Measurements from ENCODE around the gene KCNC2.
"Not testable (repeated sequence)": the region's sequence is repeated elsewhere in the genome, so short reads cannot be mapped to it uniquely, and the experiment has no call there.

Gene KCNC2

DNA sequence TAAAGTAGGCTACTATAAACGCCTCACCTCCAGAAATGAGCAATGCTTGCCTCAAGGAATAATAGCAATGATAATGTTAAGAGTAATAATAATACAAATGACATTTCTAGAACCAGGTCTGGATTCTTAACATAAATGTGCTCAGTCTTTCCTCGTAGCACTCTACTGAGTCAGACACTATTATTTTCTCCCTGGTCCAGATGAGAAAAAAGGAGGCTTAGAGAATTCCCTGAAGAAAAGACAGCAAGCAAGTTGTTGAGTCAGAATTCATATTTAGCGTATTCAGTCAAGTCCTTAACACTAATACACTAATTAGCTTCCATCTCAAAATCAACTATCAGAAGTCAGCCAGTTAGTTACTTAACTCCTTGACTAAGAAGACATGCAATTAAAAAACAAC, 13.2 kb downstream of the KCNC2 start:
- no peaks in the 10 kb centered on the region for H3K27me3 ChIP-seq (ENCODE audit: control insufficient read depth, insufficient read depth, low read length)
- H3K27ac ChIP-seq (ENCODE audit: low read depth, low read length), result no peak overlapping the region
- H3K4me3 ChIP-seq (ENCODE audit: low read length), result no peak overlapping the region
- H3K36me3 ChIP-seq (ENCODE audit: control insufficient read depth, insufficient read depth, low read length), result no peaks in the 10 kb centered on the region
- no peak overlapping the region for H3K9ac ChIP-seq (ENCODE audit: low read length)
- H3K4me1 ChIP-seq (ENCODE audit: control insufficient read depth, insufficient read depth, low read length), result no peaks in the 10 kb centered on the region

DNA sequence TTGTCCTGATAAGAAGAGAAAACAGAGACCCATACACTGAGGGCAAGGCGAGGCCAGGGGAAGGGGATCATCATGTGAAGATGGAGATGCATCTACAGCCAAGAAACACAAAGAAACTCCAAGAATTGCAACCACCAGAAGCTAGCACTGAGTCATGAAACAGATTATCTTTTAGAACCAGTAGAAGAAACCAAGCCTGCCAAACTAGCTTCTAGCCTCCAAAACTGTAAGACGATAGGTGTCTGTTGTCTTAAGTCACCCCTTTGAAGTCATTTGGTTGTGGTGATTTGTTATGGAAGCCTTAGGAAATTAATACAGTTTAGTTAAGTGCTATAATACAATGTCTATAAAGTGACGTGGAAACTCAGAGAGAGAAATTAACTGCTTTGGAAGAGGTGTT, 15.4 kb downstream of the KCNC2 start:
- H3K9ac ChIP-seq (ENCODE audit: low read length), result no peak overlapping the region
- no peaks in the 10 kb centered on the region for H3K36me3 ChIP-seq (ENCODE audit: control insufficient read depth, insufficient read depth, low read length)
- no peak overlapping the region for H3K27ac ChIP-seq (ENCODE audit: low read depth, low read length)
- H3K4me3 ChIP-seq (ENCODE audit: low read length), result no peak overlapping the region
- H3K27me3 ChIP-seq (ENCODE audit: control insufficient read depth, insufficient read depth, low read length), result no peaks in the 10 kb centered on the region
- no peaks in the 10 kb centered on the region for H3K4me1 ChIP-seq (ENCODE audit: control insufficient read depth, insufficient read depth, low read length)

- Histone ChIP-seq H3K4me3 (ENCODE audit: low read length) (no peak overlapping the region), H3K27me3 (ENCODE audit: control insufficient read depth, insufficient read depth, low read length) (no peaks in the 10 kb centered on the region), H3K27ac (ENCODE audit: low read depth, low read length) (no peak overlapping the region), H3K9ac (ENCODE audit: low read length) (no peak overlapping the region), H3K36me3 (ENCODE audit: control insufficient read depth, insufficient read depth, low read length) (no peaks in the 10 kb centered on the region), H3K4me1 (ENCODE audit: control insufficient read depth, insufficient read depth, low read length) (no peaks in the 10 kb centered on the region)
Measured at GRCh38 chr12:75192196-75192595, 17.4 kb downstream of the KCNC2 start.

DNA sequence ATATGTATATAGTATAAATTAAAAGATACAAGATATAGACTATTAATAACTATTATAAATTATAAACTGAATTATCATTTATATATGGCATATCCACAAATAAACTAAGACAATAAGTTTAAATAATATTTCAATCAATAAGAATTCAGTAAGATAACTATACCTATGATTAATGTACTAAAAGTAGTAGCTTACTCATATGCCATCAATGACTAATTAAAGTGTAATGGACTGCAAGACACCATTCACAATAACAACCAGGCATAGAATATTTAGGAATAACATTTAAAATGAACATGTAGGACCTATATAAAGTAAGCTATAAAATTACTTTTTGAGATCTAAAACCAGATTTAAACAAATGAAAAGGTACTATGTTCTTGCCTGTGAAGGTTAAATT, 18.8 kb downstream of the KCNC2 start:
- H3K27ac ChIP-seq (ENCODE audit: low read depth, low read length), result no peak overlapping the region
- no peaks in the 10 kb centered on the region for H3K4me1 ChIP-seq (ENCODE audit: control insufficient read depth, insufficient read depth, low read length)
- H3K9ac ChIP-seq (ENCODE audit: low read length), result no peak overlapping the region
- no peaks in the 10 kb centered on the region for H3K27me3 ChIP-seq (ENCODE audit: control insufficient read depth, insufficient read depth, low read length)
- no peak overlapping the region for H3K4me3 ChIP-seq (ENCODE audit: low read length)
- no peaks in the 10 kb centered on the region for H3K36me3 ChIP-seq (ENCODE audit: control insufficient read depth, insufficient read depth, low read length)

DNA sequence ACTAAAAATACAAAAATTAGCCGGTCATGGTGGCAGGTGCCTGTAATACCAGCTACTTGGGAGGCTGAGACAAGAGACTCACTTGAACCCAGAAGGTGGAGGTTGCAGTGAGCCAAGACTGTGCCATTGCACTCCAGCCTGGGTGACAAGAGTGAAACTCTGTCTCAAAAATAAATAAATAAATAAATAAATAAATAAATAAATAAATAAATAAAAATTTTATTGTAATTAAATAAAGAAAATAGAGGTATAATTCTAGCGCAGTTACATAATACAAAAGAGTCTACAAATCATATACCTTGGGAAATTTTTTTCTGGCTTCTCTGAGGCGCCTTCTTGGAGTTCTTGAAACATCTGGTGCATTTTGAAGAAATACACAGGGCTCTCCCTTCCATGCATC, 23.8 kb downstream of the KCNC2 start:
- H3K27me3 ChIP-seq (ENCODE audit: control insufficient read depth, insufficient read depth, low read length); H3K4me3 ChIP-seq (ENCODE audit: low read length); H3K36me3 ChIP-seq (ENCODE audit: control insufficient read depth, insufficient read depth, low read length); H3K9ac ChIP-seq (ENCODE audit: low read length); H3K27ac ChIP-seq (ENCODE audit: low read depth, low read length); H3K4me1 ChIP-seq (ENCODE audit: control insufficient read depth, insufficient read depth, low read length): not testable (repeated sequence)

GRCh38 chr12:75184516-75184915, 25.1 kb downstream of the KCNC2 start:
- Histone ChIP-seq H3K9ac (ENCODE audit: low read length) (no peak overlapping the region), H3K36me3 (ENCODE audit: control insufficient read depth, insufficient read depth, low read length) (no peaks in the 10 kb centered on the region), H3K27me3 (ENCODE audit: control insufficient read depth, insufficient read depth, low read length) (no peaks in the 10 kb centered on the region), H3K27ac (ENCODE audit: low read depth, low read length) (no peak overlapping the region), H3K4me1 (ENCODE audit: control insufficient read depth, insufficient read depth, low read length) (no peaks in the 10 kb centered on the region), H3K4me3 (ENCODE audit: low read length) (no peak overlapping the region)

GRCh38 chr12:75183967-75184366, 25.7 kb downstream of the KCNC2 start:
- Histone ChIP-seq H3K27ac (ENCODE audit: low read depth, low read length) (no peak overlapping the region), H3K9ac (ENCODE audit: low read length) (no peak overlapping the region), H3K27me3 (ENCODE audit: control insufficient read depth, insufficient read depth, low read length) (no peaks in the 10 kb centered on the region), H3K4me1 (ENCODE audit: control insufficient read depth, insufficient read depth, low read length) (no peaks in the 10 kb centered on the region), H3K36me3 (ENCODE audit: control insufficient read depth, insufficient read depth, low read length) (no peaks in the 10 kb centered on the region), H3K4me3 (ENCODE audit: low read length) (no peak overlapping the region)

DNA sequence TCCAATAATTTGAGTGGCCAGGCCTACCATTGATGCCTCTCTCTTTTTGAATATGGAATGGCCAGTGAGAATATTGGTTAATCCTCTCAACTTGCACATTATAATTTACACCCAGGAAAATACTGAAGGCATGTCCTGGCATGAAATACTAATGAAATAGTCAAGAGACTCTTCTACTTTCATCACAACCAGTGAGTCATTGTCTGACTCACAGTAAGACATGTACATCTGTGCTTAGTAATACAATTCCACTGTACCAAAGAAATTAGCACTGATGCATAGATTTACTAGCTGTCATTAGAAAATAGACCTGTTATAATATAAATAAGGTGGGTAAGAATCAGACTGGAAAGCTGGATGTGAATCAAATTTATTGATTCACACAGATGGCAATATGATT, 31.6 kb downstream of the KCNC2 start:
- H3K4me1 ChIP-seq (ENCODE audit: control insufficient read depth, insufficient read depth, low read length), result no peaks in the 10 kb centered on the region
- H3K9ac ChIP-seq (ENCODE audit: low read length), result no peak overlapping the region
- no peaks in the 10 kb centered on the region for H3K36me3 ChIP-seq (ENCODE audit: control insufficient read depth, insufficient read depth, low read length)
- H3K4me3 ChIP-seq (ENCODE audit: low read length), result no peak overlapping the region
- H3K27me3 ChIP-seq (ENCODE audit: control insufficient read depth, insufficient read depth, low read length), result no peaks in the 10 kb centered on the region
- H3K27ac ChIP-seq (ENCODE audit: low read depth, low read length), result no peak overlapping the region

- Histone ChIP-seq H3K4me3 (ENCODE audit: low read length) (no peak overlapping the region), H3K4me1 (ENCODE audit: control insufficient read depth, insufficient read depth, low read length) (no peaks in the 10 kb centered on the region), H3K27me3 (ENCODE audit: control insufficient read depth, insufficient read depth, low read length) (no peaks in the 10 kb centered on the region), H3K27ac (ENCODE audit: low read depth, low read length) (no peak overlapping the region), H3K9ac (ENCODE audit: low read length) (no peak overlapping the region), H3K36me3 (ENCODE audit: control insufficient read depth, insufficient read depth, low read length) (no peaks in the 10 kb centered on the region)
Measured at GRCh38 chr12:75172611-75173010, 37.0 kb downstream of the KCNC2 start.

DNA sequence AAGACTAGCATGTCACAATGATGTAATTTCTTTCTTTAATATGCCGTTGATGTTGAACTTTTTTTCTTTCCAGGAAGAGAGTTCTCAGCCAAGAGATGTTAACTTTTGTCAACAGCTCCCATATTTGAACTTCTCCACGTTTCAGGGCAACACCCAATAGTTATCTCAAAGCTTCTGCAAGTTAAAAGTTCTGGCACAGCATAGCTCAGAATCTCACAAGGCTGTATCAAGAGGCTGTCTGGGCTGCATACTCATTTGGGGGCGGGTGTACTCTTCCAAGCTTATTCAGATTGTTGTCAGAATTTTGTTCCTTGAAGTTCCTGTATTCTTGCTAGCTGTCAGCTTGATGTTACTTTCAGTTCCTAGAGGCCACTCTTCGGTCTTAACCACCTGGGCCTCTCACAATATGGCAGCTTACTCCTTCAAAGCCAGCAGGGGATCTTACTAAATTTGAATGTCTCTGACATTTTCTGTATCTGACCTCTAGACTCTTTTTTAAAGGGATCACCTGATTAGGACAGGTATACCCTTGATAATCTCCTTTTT, 38.9 kb downstream of the KCNC2 start:
- no peak overlapping the region for H3K27ac ChIP-seq (ENCODE audit: low read depth, low read length)
- H3K36me3 ChIP-seq (ENCODE audit: control insufficient read depth, insufficient read depth, low read length), result no peaks in the 10 kb centered on the region
- H3K9ac ChIP-seq (ENCODE audit: low read length), result no peak overlapping the region
- no peak overlapping the region for H3K4me3 ChIP-seq (ENCODE audit: low read length)
- H3K27me3 ChIP-seq (ENCODE audit: control insufficient read depth, insufficient read depth, low read length), result no peaks in the 10 kb centered on the region
- H3K4me1 ChIP-seq (ENCODE audit: control insufficient read depth, insufficient read depth, low read length), result no peaks in the 10 kb centered on the region

GRCh38 chr12:75162845-75163244, 46.8 kb downstream of the KCNC2 start:
- no peak overlapping the region for H3K4me3 ChIP-seq (ENCODE audit: low read length)
- H3K4me1 ChIP-seq (ENCODE audit: control insufficient read depth, insufficient read depth, low read length), result no peaks in the 10 kb centered on the region
- H3K27ac ChIP-seq (ENCODE audit: low read depth, low read length), result no peak overlapping the region
- no peaks in the 10 kb centered on the region for H3K27me3 ChIP-seq (ENCODE audit: control insufficient read depth, insufficient read depth, low read length)
- no peaks in the 10 kb centered on the region for H3K36me3 ChIP-seq (ENCODE audit: control insufficient read depth, insufficient read depth, low read length)
- H3K9ac ChIP-seq (ENCODE audit: low read length), result no peak overlapping the region

DNA sequence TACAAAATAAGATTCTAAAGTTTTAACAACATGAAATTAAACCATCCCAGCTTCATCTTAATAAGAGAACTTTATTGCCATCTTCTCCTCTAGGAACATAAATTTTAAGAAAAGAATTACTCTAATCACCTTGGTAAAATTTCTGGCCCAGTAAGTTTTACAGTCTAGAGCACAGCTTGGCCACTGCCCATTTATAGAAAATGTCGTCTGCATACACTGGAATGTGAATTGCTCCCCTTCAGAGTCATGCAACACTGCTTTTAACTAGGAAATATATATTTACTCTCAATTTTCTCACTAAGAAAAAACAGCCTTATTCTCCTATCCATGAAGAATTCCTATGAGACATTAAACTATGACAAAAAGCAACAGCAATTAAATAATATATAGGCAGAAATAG, 48.2 kb downstream of the KCNC2 start:
- Histone ChIP-seq H3K4me1 (ENCODE audit: control insufficient read depth, insufficient read depth, low read length) (no peaks in the 10 kb centered on the region), H3K27ac (ENCODE audit: low read depth, low read length) (no peak overlapping the region), H3K36me3 (ENCODE audit: control insufficient read depth, insufficient read depth, low read length) (no peaks in the 10 kb centered on the region), H3K4me3 (ENCODE audit: low read length) (no peak overlapping the region), H3K9ac (ENCODE audit: low read length) (no peak overlapping the region), H3K27me3 (ENCODE audit: control insufficient read depth, insufficient read depth, low read length) (no peaks in the 10 kb centered on the region)

DNA sequence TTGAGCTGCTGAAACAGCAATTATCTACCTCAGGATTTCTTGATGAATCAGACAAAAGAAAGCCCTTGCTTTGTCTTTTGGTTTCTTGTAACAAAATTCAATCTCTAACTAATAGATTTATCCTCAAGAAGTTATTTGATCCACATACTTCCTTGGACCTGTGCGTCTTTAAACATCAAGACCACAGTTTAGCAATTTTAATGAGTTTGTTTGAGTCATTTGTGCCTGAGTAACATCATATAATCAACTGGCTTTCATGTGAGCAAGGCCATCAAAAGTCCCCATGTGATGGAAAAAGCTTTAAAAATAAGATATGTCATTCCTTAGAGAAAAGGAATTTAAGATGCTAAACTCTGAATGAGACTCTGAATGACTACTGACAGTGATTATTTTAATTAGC, 52.3 kb downstream of the KCNC2 start:
- no peak overlapping the region for H3K9ac ChIP-seq (ENCODE audit: low read length)
- H3K27me3 ChIP-seq (ENCODE audit: control insufficient read depth, insufficient read depth, low read length), result no peaks in the 10 kb centered on the region
- no peaks in the 10 kb centered on the region for H3K4me1 ChIP-seq (ENCODE audit: control insufficient read depth, insufficient read depth, low read length)
- H3K27ac ChIP-seq (ENCODE audit: low read depth, low read length), result no peak overlapping the region
- H3K4me3 ChIP-seq (ENCODE audit: low read length), result no peak overlapping the region
- H3K36me3 ChIP-seq (ENCODE audit: control insufficient read depth, insufficient read depth, low read length), result no peaks in the 10 kb centered on the region
